Calu3 (cell line): ENCODE results near the gene PPP4R3A. TPM values are rescaled to one million over a fixed set of nuclear protein-coding genes. Genes with fewer than 3 reads are reported as not detected.

Experiments
- BruUV-seq: library from RNA; stranded (reverse); fragments of 400-500 nt; replicated peaks from 2 replicates; lab custom pipeline; 2021; lab: Mats Ljungman, UMichigan
- CTCF ChIA-PET: fragments of 300-600 bp; sonication (Branson Sonifier 250); formaldehyde crosslinking; loops from one replicate; lab custom pipeline; 2022; ENCODE audit warnings: antibody characterized with exemption; lab: Charles Lee
- DNase-seq: peaks from one replicate; pipeline ENCODE4 v3.0.0; 2022
- H3K27ac Mint-ChIP-seq: one replicate; pipeline ENCODE4 v1.8.0; 2022; ENCODE audit warnings: mixed read lengths; ENCODE audit not compliant: unreplicated experiment
- H3K27me3 Mint-ChIP-seq: one replicate; pipeline ENCODE4 v1.8.0; 2022; ENCODE audit warnings: mixed read lengths; ENCODE audit not compliant: unreplicated experiment
- H3K36me3 Mint-ChIP-seq: one replicate; pipeline ENCODE4 v1.8.0; 2022; ENCODE audit warnings: mild to moderate bottlenecking, moderate library complexity, mixed read lengths; ENCODE audit not compliant: insufficient read depth, unreplicated experiment
- H3K4me1 Mint-ChIP-seq: one replicate; pipeline ENCODE4 v1.8.0; 2022; ENCODE audit warnings: mild to moderate bottlenecking, low read depth, mixed read lengths; ENCODE audit not compliant: unreplicated experiment
- H3K4me3 Mint-ChIP-seq: one replicate; pipeline ENCODE4 v1.8.0; 2022; ENCODE audit warnings: mild to moderate bottlenecking, low read depth, moderate library complexity, mixed read lengths; ENCODE audit not compliant: unreplicated experiment
- H3K9me3 Mint-ChIP-seq: one replicate; pipeline ENCODE4 v1.8.0; 2022; ENCODE audit warnings: low read depth, mixed read lengths; ENCODE audit not compliant: unreplicated experiment
- intact Hi-C: fragments of 100-400 bp; cut with micrococcal nuclease; formaldehyde crosslinking; loops from one replicate; pipeline ENCODE4 v1.10.0; 2022; ENCODE audit not compliant: unreplicated experiment
- total RNA-seq: library from RNA; stranded (reverse); gene quantifications from 2 replicates; pipeline ENCODE4 v1.2.3, GENCODE V29; 2022
- TF ChIP-seq, protein P1 (sequence below): fragments of 200-600 bp; IDR thresholded peaks from one replicate; pipeline ENCODE4 v1.8.0; 2022; ENCODE audit warnings: antibody characterized with exemption; ENCODE audit not compliant: unreplicated experiment

PPP4R3A gene
- total RNA-seq, 1 experiment from 2014 or later, result 82.2 TPM

DNA sequence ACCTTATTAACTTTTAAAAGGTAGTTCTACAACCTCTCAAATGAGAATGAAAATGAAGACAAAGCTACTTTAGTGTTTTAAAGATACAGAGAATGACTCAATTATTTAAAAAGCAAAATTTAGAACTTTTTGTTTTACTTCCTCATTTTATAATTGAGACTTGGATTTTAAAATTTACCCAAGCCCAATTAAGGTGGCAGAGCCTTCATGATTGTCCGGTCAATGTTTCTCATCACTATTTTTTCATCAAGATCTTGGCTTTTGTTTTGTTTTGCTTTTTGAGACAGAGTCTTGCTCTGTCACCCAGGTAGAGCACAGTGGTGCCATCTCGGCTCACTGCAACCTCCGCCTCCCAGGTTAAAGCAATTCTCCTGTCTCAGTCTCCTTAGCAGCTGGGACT is 32.7 kb downstream of the PPP4R3A start:
- H3K4me3 Mint-ChIP-seq, result no peak overlapping the region
- intact Hi-C loops, result no loop called here
- no peak for DNase-seq
- peaks cover 37% of the 10 kb centered on the region for H3K36me3 Mint-ChIP-seq
- no peaks in the 10 kb centered on the region for H3K9me3 Mint-ChIP-seq
- no peaks in the 10 kb centered on the region for H3K4me1 Mint-ChIP-seq
- CTCF ChIA-PET, result no interaction called here
- H3K27ac Mint-ChIP-seq, result no peak overlapping the region
- no peaks in the 10 kb centered on the region for H3K27me3 Mint-ChIP-seq
- TF ChIP-seq, protein P1, sequence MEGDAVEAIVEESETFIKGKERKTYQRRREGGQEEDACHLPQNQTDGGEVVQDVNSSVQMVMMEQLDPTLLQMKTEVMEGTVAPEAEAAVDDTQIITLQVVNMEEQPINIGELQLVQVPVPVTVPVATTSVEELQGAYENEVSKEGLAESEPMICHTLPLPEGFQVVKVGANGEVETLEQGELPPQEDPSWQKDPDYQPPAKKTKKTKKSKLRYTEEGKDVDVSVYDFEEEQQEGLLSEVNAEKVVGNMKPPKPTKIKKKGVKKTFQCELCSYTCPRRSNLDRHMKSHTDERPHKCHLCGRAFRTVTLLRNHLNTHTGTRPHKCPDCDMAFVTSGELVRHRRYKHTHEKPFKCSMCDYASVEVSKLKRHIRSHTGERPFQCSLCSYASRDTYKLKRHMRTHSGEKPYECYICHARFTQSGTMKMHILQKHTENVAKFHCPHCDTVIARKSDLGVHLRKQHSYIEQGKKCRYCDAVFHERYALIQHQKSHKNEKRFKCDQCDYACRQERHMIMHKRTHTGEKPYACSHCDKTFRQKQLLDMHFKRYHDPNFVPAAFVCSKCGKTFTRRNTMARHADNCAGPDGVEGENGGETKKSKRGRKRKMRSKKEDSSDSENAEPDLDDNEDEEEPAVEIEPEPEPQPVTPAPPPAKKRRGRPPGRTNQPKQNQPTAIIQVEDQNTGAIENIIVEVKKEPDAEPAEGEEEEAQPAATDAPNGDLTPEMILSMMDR, result no peak
- BruUV-seq, result no TSS peak

GRCh38 chr14:91473046-91473445 is 37.1 kb downstream of the PPP4R3A start:
- no TSS peak for BruUV-seq
- TF ChIP-seq, protein P1, result no peak
- DNase-seq, result no peak
- Mint-ChIP-seq H3K4me3 (no peak overlapping the region), H3K27me3 (no peaks in the 10 kb centered on the region), H3K36me3 (peaks cover 40% of the 10 kb centered on the region), H3K27ac (no peak overlapping the region), H3K9me3 (no peaks in the 10 kb centered on the region), H3K4me1 (no peaks in the 10 kb centered on the region)
- CTCF ChIA-PET, result interaction anchor here (0.6 kb wide), 1 partner anchor 16 kb away, joined by 3 read pairs; no protein-coding TSS in a partner anchor
- intact Hi-C loops, result no loop called here

GRCh38 chr14:91470216-91470615 is 39.9 kb downstream of the PPP4R3A start:
- intact Hi-C loops, result no loop called here
- Mint-ChIP-seq H3K4me3 (no peak overlapping the region), H3K9me3 (no peaks in the 10 kb centered on the region), H3K27me3 (no peaks in the 10 kb centered on the region), H3K36me3 (peaks cover 55% of the 10 kb centered on the region), H3K4me1 (no peaks in the 10 kb centered on the region), H3K27ac (no peak overlapping the region)
- TF ChIP-seq, protein P1, result no peak
- CTCF ChIA-PET, result no interaction called here
- BruUV-seq, result no TSS peak
- DNase-seq, result no peak

GRCh38 chr14:91466192-91466591 is 43.9 kb downstream of the PPP4R3A start:
- Mint-ChIP-seq H3K36me3 (peaks cover 47% of the 10 kb centered on the region), H3K4me3 (no peak overlapping the region), H3K27me3 (no peaks in the 10 kb centered on the region), H3K4me1 (no peaks in the 10 kb centered on the region), H3K27ac (no peak overlapping the region), H3K9me3 (no peaks in the 10 kb centered on the region)
- TF ChIP-seq, protein P1, result no peak
- no TSS peak for BruUV-seq
- intact Hi-C loops, result no loop called here
- CTCF ChIA-PET, result no interaction called here
- no peak for DNase-seq
